IMR-90 (cell line): ENCODE results near the gene IL1A. TPM values are rescaled to one million over a fixed set of nuclear protein-coding genes. Genes with fewer than 3 reads are reported as not detected.

Experiments used
- ATAC-seq: fragments of 200-7000 bp; cut with Tn5 transposase; 2 replicates; pipeline ENCODE4 v1.9.1; 2020; ENCODE audit warnings: low read depth, mild to moderate bottlenecking, moderate library complexity
- BruUV-seq: library from RNA; stranded (reverse); fragments of 400-500 nt; replicated peaks from 2 replicates; lab custom pipeline; 2021; lab: Mats Ljungman, UMichigan
- CTCF ChIA-PET: fragments of 300-600 bp; formaldehyde crosslinking; extraction: SDS; loops from one replicate; lab custom pipeline; 2021; ENCODE audit warnings: antibody characterized with exemption; lab: Yijun Ruan, JAX
- POLR2A ChIA-PET: fragments of 300-600 bp; sonication (Branson Sonifier 250); formaldehyde crosslinking; loops from one replicate; lab custom pipeline; 2022; ENCODE audit warnings: antibody characterized with exemption; ENCODE audit not compliant: unreplicated experiment; lab: Charles Lee
- DNase-seq: peaks from one replicate; pipeline ENCODE4 v3.0.0; 2013
- H2AFZ ChIP-seq: replicated peaks from 2 replicates; pipeline ENCODE3; 2013; ENCODE audit warnings: low read length, mild to moderate bottlenecking; ENCODE audit not compliant: poor library complexity
- H2AK5ac ChIP-seq: 2 replicates; pipeline ENCODE4 v1.6.1; 2013; ENCODE audit warnings: low read depth, low read length, inconsistent platforms
- H2AK9ac ChIP-seq: replicated peaks from 2 replicates; pipeline ENCODE3; 2013; ENCODE audit warnings: mild to moderate bottlenecking, low read depth, low read length, moderate library complexity; ENCODE audit not compliant: poor library complexity
- H2BK120ac ChIP-seq: 2 replicates; pipeline ENCODE4 v1.6.1; 2013; ENCODE audit warnings: low read depth, low read length, inconsistent platforms
- H2BK15ac ChIP-seq: 3 replicates; pipeline ENCODE4 v1.6.1; 2013; ENCODE audit warnings: low read depth, low read length, inconsistent platforms
- H2BK20ac ChIP-seq: 2 replicates; pipeline ENCODE4 v1.6.1; 2013; ENCODE audit warnings: low read depth, mild to moderate bottlenecking, inconsistent platforms, low read length, moderate library complexity
- H2BK5ac ChIP-seq: 2 replicates; pipeline ENCODE4 v1.6.1; 2013; ENCODE audit warnings: mild to moderate bottlenecking, low read depth, low read length, inconsistent platforms; ENCODE audit not compliant: poor library complexity, severe bottlenecking
- H3K14ac ChIP-seq: replicated peaks from 2 replicates; pipeline ENCODE4 v1.6.1; 2013; ENCODE audit warnings: low read depth, low read length, inconsistent platforms
- H3K18ac ChIP-seq: 2 replicates; pipeline ENCODE4 v1.6.1; 2013; ENCODE audit warnings: low read depth, low read length, control low read depth
- H3K23ac ChIP-seq: 2 replicates; pipeline ENCODE4 v1.6.1; 2013; ENCODE audit warnings: low read depth, low read length, inconsistent platforms
- H3K27ac ChIP-seq: 2 replicates; pipeline ENCODE4 v1.5.1; 2013; ENCODE audit warnings: mild to moderate bottlenecking, control low read depth, low read length; ENCODE audit not compliant: insufficient read depth
- H3K27me3 ChIP-seq: 2 replicates; pipeline ENCODE4 v1.6.1; 2013; ENCODE audit warnings: low read length; ENCODE audit not compliant: control insufficient read depth, insufficient read depth
- H3K36me3 ChIP-seq: 2 replicates; pipeline ENCODE4 v1.6.1; 2013; ENCODE audit warnings: low read length, mixed read lengths; ENCODE audit not compliant: control insufficient read depth, insufficient read depth
- H3K4ac ChIP-seq: 2 replicates; pipeline ENCODE4 v1.6.1; 2013; ENCODE audit warnings: low read depth, low read length, inconsistent platforms
- H3K4me1 ChIP-seq: 2 replicates; pipeline ENCODE4 v1.6.1; 2013; ENCODE audit warnings: low read length, mixed read lengths; ENCODE audit not compliant: control insufficient read depth, insufficient read depth
- H3K4me2 ChIP-seq: 2 replicates; pipeline ENCODE4 v1.6.1; 2013; ENCODE audit warnings: low read depth, mild to moderate bottlenecking, control low read depth, low read length, moderate library complexity
- H3K4me3 ChIP-seq: 2 replicates; pipeline ENCODE4 v1.5.1; 2013; ENCODE audit warnings: low read depth, mild to moderate bottlenecking, control low read depth, low read length, moderate library complexity; ENCODE audit not compliant: insufficient read depth
- H3K56ac ChIP-seq: 2 replicates; pipeline ENCODE4 v1.6.1; 2013; ENCODE audit warnings: low read length, inconsistent platforms; ENCODE audit not compliant: insufficient read depth; ENCODE audit errors: extremely low read depth
- H3K79me1 ChIP-seq, 2 experiments: 2 replicates each; pipeline ENCODE4 v1.6.1; 2013; ENCODE audit warnings: low read length in 2 of 2, inconsistent platforms in 1 of 2, low read depth in 1 of 2
- H3K9ac ChIP-seq: 2 replicates; pipeline ENCODE4 v1.6.1; 2013; ENCODE audit warnings: low read depth, low read length, control low read depth
- H3K9me1 ChIP-seq: 2 replicates; pipeline ENCODE4 v1.6.1; 2013; ENCODE audit warnings: low read length, inconsistent platforms; ENCODE audit not compliant: insufficient read depth
- H3K9me3 ChIP-seq: 2 replicates; pipeline ENCODE4 v1.6.1; 2013; ENCODE audit warnings: low read length; ENCODE audit not compliant: control insufficient read depth, insufficient read depth
- H4K20me1 ChIP-seq: 2 replicates; pipeline ENCODE4 v1.6.1; 2013; ENCODE audit warnings: low read length, inconsistent platforms; ENCODE audit not compliant: insufficient read depth
- H4K5ac ChIP-seq: 2 replicates; pipeline ENCODE4 v1.6.1; 2013; ENCODE audit warnings: mild to moderate bottlenecking, low read depth, low read length, control low read depth
- H4K8ac ChIP-seq, 2 experiments: 2 replicates each; pipeline ENCODE4 v1.6.1; 2013; ENCODE audit warnings: low read depth in 2 of 2, low read length in 2 of 2, control low read depth in 1 of 2, inconsistent platforms in 1 of 2
- H4K91ac ChIP-seq: 2 replicates; pipeline ENCODE4 v1.6.1; 2013; ENCODE audit warnings: low read depth, low read length, inconsistent platforms; ENCODE audit not compliant: insufficient read depth
- CEBPB ChIP-seq: IDR thresholded peaks from 2 replicates; pipeline ENCODE4 v1.6.1; 2012; ENCODE audit warnings: low read depth, low read length, improper control_type of control experiment
- CTCF ChIP-seq: conservative IDR thresholded peaks from 2 replicates; pipeline ENCODE4 v1.5.1; 2012; ENCODE audit warnings: mild to moderate bottlenecking, low read depth, low read length, improper control_type of control experiment
- ELK1 ChIP-seq: fragments of 150-350 bp; IDR thresholded peaks from 2 replicates; pipeline ENCODE4 v1.6.1; 2016; ENCODE audit warnings: low read depth, mild to moderate bottlenecking, low read length, moderate library complexity, borderline replicate concordance
- FOS ChIP-seq: fragments of 150-350 bp; IDR thresholded peaks from 2 replicates; pipeline ENCODE4 v1.6.1; 2016; ENCODE audit warnings: low read depth, low read length
- MAFK ChIP-seq: IDR thresholded peaks from 2 replicates; pipeline ENCODE4 v1.6.1; 2012; ENCODE audit warnings: low read depth, low read length, improper control_type of control experiment
- MXI1 ChIP-seq: IDR thresholded peaks from 2 replicates; pipeline ENCODE4 v1.6.1; 2012; ENCODE audit warnings: low read depth, mild to moderate bottlenecking, low read length, moderate library complexity, borderline replicate concordance
- NFE2L2 ChIP-seq: fragments of 150-350 bp; IDR thresholded peaks from 2 replicates; pipeline ENCODE4 v1.6.1; 2016; ENCODE audit warnings: low read depth, mild to moderate bottlenecking, low read length
- POLR2A ChIP-seq: IDR thresholded peaks from 2 replicates; pipeline ENCODE4 v1.6.1; 2012; ENCODE audit warnings: mild to moderate bottlenecking, low read depth, low read length
- RAD21 ChIP-seq: IDR thresholded peaks from 2 replicates; pipeline ENCODE4 v1.6.1; 2012; ENCODE audit warnings: low read length, improper control_type of control experiment
- RFX5 ChIP-seq: IDR thresholded peaks from 2 replicates; pipeline ENCODE4 v1.8.0; 2012; ENCODE audit warnings: low read depth, mild to moderate bottlenecking, low read length, moderate library complexity
- USF2 ChIP-seq: fragments of 150-350 bp; IDR thresholded peaks from 2 replicates; pipeline ENCODE4 v1.6.1; 2017; ENCODE audit warnings: mild to moderate bottlenecking, antibody characterized with exemption, low read length, low read depth
- WGBS, 2 experiments: methylation state at CpG; one replicate each; pipeline versions ENCODE4 v1.1.5 to v1.1.7; 2013; ENCODE audit warnings: missing lambda C conversion rate in 2 of 2; ENCODE audit not compliant: insufficient read length in 1 of 2; ENCODE audit errors: extremely low coverage in 2 of 2; 5-methylcytosine and 5-hydroxymethylcytosine counted together
- dilution Hi-C: fragments of 300-500 bp; cut with HindIII; formaldehyde crosslinking; loops from one replicate; pipeline ENCODE4 v1.14.3; 2018; ENCODE audit warnings: low sequenced_read_pairs; ENCODE audit not compliant: unreplicated experiment
- in situ Hi-C: fragments of 300-500 bp; cut with MboI; formaldehyde crosslinking; loops from 3 replicates; pipeline ENCODE4 v1.14.3; 2019; ENCODE audit warnings: low sequenced_read_pairs, inconsistent platforms, mixed read lengths
- intact Hi-C: fragments of 100-400 bp; cut with micrococcal nuclease; formaldehyde crosslinking; loops from 2 replicates; pipeline ENCODE4 v1.10.0; 2022
- polyA plus RNA-seq, 3 experiments: library from polyadenylated mRNA; depleted of rRNA; stranded (reverse); fragments of >200 nt; gene quantifications; 2 replicates each; pipeline ENCODE4 v1.2.3, GENCODE V29; 2012; ENCODE audit warnings: low replicate concordance in 1 of 3
- total RNA-seq: library from RNA; depleted of rRNA; stranded (reverse); fragments of >200 nt; gene quantifications from 2 replicates; pipeline ENCODE4 v1.2.3, GENCODE V29; 2012

IL1A gene
- total and polyA plus RNA-seq, 2 of the 4 experiments (the other 2 are of a cell fraction), result 0.48 to 1.1 TPM

- H2AK9ac ChIP-seq, result peak overlapping the region; percentile 29
- no peak overlapping the region for H3K14ac ChIP-seq
- no peaks in the 10 kb centered on the region for H3K79me1 ChIP-seq
- no peak overlapping the region for H2BK20ac ChIP-seq
- WGBS, 2 experiments, result 91% methylated on average over 6 of the region's 21 CpGs; no CpG with 5 or more reads in 1 of the 2 experiments
- dilution Hi-C loops, result no loop called here
- H3K18ac ChIP-seq, result no peak overlapping the region
- no peak overlapping the region; the same call in 2 of the 3 replicates for H2BK15ac ChIP-seq
- peaks cover 1% of the 10 kb centered on the region; the same call in 1 of the 2 replicates for H3K4me1 ChIP-seq
- in situ Hi-C loops, result loop anchor here (5.0 kb wide), 1 partner anchor 123 kb away; no protein-coding TSS in a partner anchor
- H2AK5ac ChIP-seq, result peak overlapping the region; percentile 93
- H3K27ac ChIP-seq, result no peak overlapping the region
- no TSS peak for BruUV-seq
- H4K5ac ChIP-seq, result no peak overlapping the region
- no peaks in the 10 kb centered on the region for H4K20me1 ChIP-seq
- H3K9me1 ChIP-seq, result no peaks in the 10 kb centered on the region
- CTCF ChIA-PET, result interaction anchor here (1.1 to 2.7 kb wide), 6 partner anchors 95 to 217 kb away, joined by 3 to 21 read pairs (median 4); no protein-coding TSS in a partner anchor
- peak overlapping the region; percentile 15; the same call in 1 of the 2 replicates for H3K4ac ChIP-seq
- no peaks in the 10 kb centered on the region for H3K36me3 ChIP-seq
- no peak for TF ChIP-seq RFX5
- TF ChIP-seq MAFK, result no peak
- TF ChIP-seq CTCF, result peak; percentile 26; the same call in 1 of the 2 replicates
- TF ChIP-seq RAD21, result peak; percentile 40
- TF ChIP-seq NFE2L2, result no peak
- no peak for TF ChIP-seq MXI1
- no peak for TF ChIP-seq POLR2A
- TF ChIP-seq USF2, result no peak
- TF ChIP-seq FOS, result no peak
- TF ChIP-seq CEBPB, result no peak
- TF ChIP-seq ELK1, result no peak
- intact Hi-C loops, result loop anchor here (5.0 kb wide), 1 partner anchor 143 kb away; the partner anchor contains the start of gene CHCHD5
- H3K9ac ChIP-seq, result no peak overlapping the region
- ATAC-seq (no peak), DNase-seq (no peak)
- H2BK120ac ChIP-seq, result peak overlapping the region; percentile 43
- POLR2A ChIA-PET, result interaction anchor here (0.6 kb wide), 1 partner anchor 33 kb away, joined by 3 read pairs; no protein-coding TSS in a partner anchor
- no peaks in the 10 kb centered on the region for H3K9me3 ChIP-seq
- no peak overlapping the region for H2BK5ac ChIP-seq
- H2AFZ ChIP-seq, result peak overlapping the region; percentile 65
- H4K91ac ChIP-seq, result no peak overlapping the region
- no peaks in the 10 kb centered on the region for H3K27me3 ChIP-seq
- H3K23ac ChIP-seq, result no peak overlapping the region
- no peak overlapping the region for H3K56ac ChIP-seq
- no peak overlapping the region for H3K4me3 ChIP-seq
- H3K4me2 ChIP-seq, result no peak overlapping the region
- no peak overlapping the region for H4K8ac ChIP-seq
These were observed 59.4 kb downstream of the IL1A start for GRCh38 chr2:112724591-112725525.
